GM12878 (cell line): ENCODE results near the gene GTPBP6. TPM values are rescaled to one million over a fixed set of nuclear protein-coding genes. Genes with fewer than 3 reads are reported as not detected.
"Not testable (repeated sequence)": the region's sequence is repeated elsewhere in the genome, so short reads cannot be mapped to it uniquely, and the experiment has no call there.

Experiments used
- ATAC-seq: fragments of 200-7000 bp; cut with Tn5 transposase; 3 replicates; pipeline ENCODE4 v1.9.1; 2020; ENCODE audit warnings: mild to moderate bottlenecking, moderate library complexity
- BruUV-seq: library from RNA; stranded (reverse); fragments of 400-500 nt; replicated peaks from 2 replicates; lab custom pipeline; 2021; lab: Mats Ljungman, UMichigan
- CTCF ChIA-PET: fragments of 300-600 bp; sonication (Branson Sonifier 250); formaldehyde crosslinking; extraction: SDS; loops from one replicate; lab custom pipeline; 2021; ENCODE audit warnings: inconsistent platforms; lab: Yijun Ruan, JAX
- POLR2A ChIA-PET: fragments of 350-600 bp; formaldehyde crosslinking; extraction: SDS; loops from one replicate; lab custom pipeline; 2021; ENCODE audit warnings: inconsistent platforms; lab: Charles Lee
- RAD21 ChIA-PET: fragments of 300-600 bp; sonication (Branson Sonifier 250); formaldehyde crosslinking; loops from one replicate; lab custom pipeline; 2023; ENCODE audit warnings: antibody characterized with exemption; ENCODE audit not compliant: unreplicated experiment; lab: Charles Lee
- SMC1A ChIA-PET: fragments of 300-600 bp; sonication (Branson Sonifier 250); formaldehyde crosslinking; loops from one replicate; lab custom pipeline; 2023; ENCODE audit not compliant: unreplicated experiment, uncharacterized antibody; lab: Charles Lee
- DNase-seq: peaks from one replicate; pipeline ENCODE4 v3.0.0-alpha.2; 2011; ENCODE audit warnings: low read depth, low spot score
- FAIRE-seq: peaks from 3 replicates; lab custom pipeline; 2011; peaks lifted over from hg19 to GRCh38; lab: Jason Lieb, UNC
- H2AFZ ChIP-seq: 2 replicates; pipeline ENCODE4 v1.6.0; 2011; ENCODE audit warnings: low read depth, low read length, control low read depth; ENCODE audit not compliant: control insufficient read depth
- H3K27ac ChIP-seq: 2 replicates; pipeline ENCODE4 v1.5.1; 2011; ENCODE audit warnings: control low read depth; ENCODE audit not compliant: control insufficient read depth, insufficient read depth
- H3K27me3 ChIP-seq, 2 experiments: replicated peaks in 1 of 2; 2 replicates each; pipeline versions ENCODE4 v1.6.0 to v1.6.1; 2011; ENCODE audit warnings: low read length in 1 of 2; ENCODE audit not compliant: control insufficient read depth in 2 of 2, insufficient read depth in 2 of 2
- H3K36me3 ChIP-seq, 2 experiments: 2 replicates each; pipeline ENCODE4 v1.5.1; 2011; ENCODE audit warnings: low read length in 1 of 2; ENCODE audit not compliant: control insufficient read depth in 2 of 2, insufficient read depth in 2 of 2
- H3K4me1 ChIP-seq: 2 replicates; pipeline ENCODE4 v1.6.1; 2011; ENCODE audit warnings: mild to moderate bottlenecking, low read length, moderate library complexity, mixed read lengths; ENCODE audit not compliant: control insufficient read depth, insufficient read depth
- H3K4me2 ChIP-seq: 2 replicates; pipeline ENCODE4 v1.6.0; 2011; ENCODE audit warnings: control low read depth; ENCODE audit not compliant: control insufficient read depth, insufficient read depth
- H3K4me3 ChIP-seq: fragments of 200-600 bp; sonication (generic); 2 replicates; pipeline ENCODE4 v1.5.1; 2016
- H3K79me2 ChIP-seq: 2 replicates; pipeline ENCODE4 v1.6.0; 2011; ENCODE audit warnings: low read length; ENCODE audit not compliant: control insufficient read depth, insufficient read depth
- H3K9ac ChIP-seq: 2 replicates; pipeline ENCODE4 v1.8.0; 2011; ENCODE audit warnings: low read length, control low read depth, mixed read lengths; ENCODE audit not compliant: control insufficient read depth, insufficient read depth
- H3K9me3 ChIP-seq: replicated peaks from 3 replicates; pipeline ENCODE4 v1.5.1; 2011; ENCODE audit warnings: mild to moderate bottlenecking, low read length; ENCODE audit not compliant: control insufficient read depth, insufficient read depth
- H4K20me1 ChIP-seq: 2 replicates; pipeline ENCODE4 v1.6.0; 2011; ENCODE audit not compliant: control insufficient read depth, insufficient read depth
- CEBPB ChIP-seq, 2 experiments: fragments of 150-350 bp in 1 of 2; IDR thresholded peaks; 2 replicates each; pipeline ENCODE4 v1.6.1; 2012 to 2014; ENCODE audit warnings: low read depth in 2 of 2, low read length in 2 of 2, borderline replicate concordance in 1 of 2, inconsistent platforms in 1 of 2
- WGBS: methylation state at CpG from one replicate; pipeline ENCODE4 v1.1.6; 2016; ENCODE audit warnings: low lambda C conversion rate; ENCODE audit not compliant: insufficient replicate concordance, insufficient coverage; ENCODE audit errors: missing lambda C conversion rate; 5-methylcytosine and 5-hydroxymethylcytosine counted together
- in situ Hi-C: fragments of 300-500 bp; cut with MboI; formaldehyde crosslinking; loops from 9 replicates; pipeline ENCODE4 v1.14.3; 2018; ENCODE audit warnings: mixed read lengths
- intact Hi-C: fragments of 100-400 bp; cut with micrococcal nuclease; formaldehyde crosslinking; loops from one replicate; pipeline ENCODE4 v1.14.2; 2022; ENCODE audit not compliant: unreplicated experiment
- polyA plus RNA-seq, 11 experiments: library from polyadenylated mRNA; depleted of rRNA in 4 of 11; unstranded in 6 of 11; stranded (reverse) in 5 of 11; fragments of >200 nt; fragmentation: Nextera tagmentation in 4 of 11; fragmentation: Illumina TruSeq in 1 of 11; extraction: Ambion mirVana in 4 of 11; extraction: Trizol in 1 of 11; gene quantifications; 1 replicate in 1 of 11; 2 replicates in 10 of 11; pipeline versions ENCODE4 v1.2.1 to v1.2.3, GENCODE V29; 2011 to 2016; ENCODE audit warnings: inconsistent platforms in 2 of 11, missing spikeins in 2 of 11, low read depth in 1 of 11
- total RNA-seq, 4 experiments: library from RNA; depleted of rRNA in 3 of 4; stranded (reverse); fragments of >200 nt in 3 of 4; fragmentation: Illumina TruSeq in 1 of 4; extraction: Trizol in 1 of 4; gene quantifications; 2 replicates each; pipeline versions ENCODE4 v1.2.1 to v1.2.3, GENCODE V29; 2013 to 2021

GTPBP6 gene
- total and polyA plus RNA-seq, 10 of the 15 experiments (the other 5 are each of a cell fraction or from before 2014, with no cell fraction given), result 0.31 to 71.0 (median 21.1) TPM

DNA sequence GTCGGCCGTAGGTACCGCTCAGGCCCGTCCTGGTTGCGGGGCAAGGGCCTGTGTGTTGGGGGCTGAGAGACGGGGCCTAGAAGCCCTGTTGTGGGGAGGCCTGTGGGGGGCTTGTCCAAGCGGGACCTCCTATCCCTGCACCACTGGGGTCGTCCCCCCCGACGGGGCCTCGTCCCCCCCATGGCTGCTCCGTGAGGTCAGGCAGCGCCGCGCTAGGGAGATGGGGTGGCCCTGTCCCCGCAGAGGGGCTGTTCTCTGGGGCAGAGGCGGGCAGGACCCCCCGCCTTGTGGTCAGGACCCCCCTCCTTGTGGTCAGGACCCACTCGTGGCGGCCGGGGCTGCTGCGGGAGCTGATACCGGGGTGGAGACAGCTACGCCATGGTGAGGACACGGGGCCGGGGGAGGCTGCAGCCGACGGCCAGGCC lies 12.1 kb upstream of the GTPBP6 start:
- RAD21 ChIA-PET, result no interaction called here
- H3K79me2 ChIP-seq, result no peaks in the 10 kb centered on the region
- no peaks in the 10 kb centered on the region for H3K4me1 ChIP-seq
- SMC1A ChIA-PET, result no interaction called here
- POLR2A ChIA-PET, result no interaction called here
- H4K20me1 ChIP-seq, result no peaks in the 10 kb centered on the region
- H2AFZ ChIP-seq, result no peak overlapping the region
- DNase-seq, result no peak
- H3K4me3 ChIP-seq, result no peak overlapping the region
- no peak overlapping the region for H3K9ac ChIP-seq
- no peaks in the 10 kb centered on the region for H3K36me3 ChIP-seq
- FAIRE-seq, result no peak
- CTCF ChIA-PET, result no interaction called here
- 6% methylated on average over 12 of the region's 28 CpGs for WGBS
- no peak for TF ChIP-seq CEBPB (IDR thresholded peaks at IDR 0.05; ENCODE audit: borderline replicate concordance in 1 of 2, low read depth in 2 of 2, low read length in 2 of 2)
- ATAC-seq, result no peak
- H3K27ac ChIP-seq, result no peak overlapping the region
- no peaks in the 10 kb centered on the region for H3K27me3 ChIP-seq
- H3K4me2 ChIP-seq, result no peak overlapping the region
- no TSS peak for BruUV-seq
- in situ Hi-C loops (no loop called here), intact Hi-C loops (no loop called here)
- no peaks in the 10 kb centered on the region; the same call in 2 of the 3 replicates for H3K9me3 ChIP-seq

DNA sequence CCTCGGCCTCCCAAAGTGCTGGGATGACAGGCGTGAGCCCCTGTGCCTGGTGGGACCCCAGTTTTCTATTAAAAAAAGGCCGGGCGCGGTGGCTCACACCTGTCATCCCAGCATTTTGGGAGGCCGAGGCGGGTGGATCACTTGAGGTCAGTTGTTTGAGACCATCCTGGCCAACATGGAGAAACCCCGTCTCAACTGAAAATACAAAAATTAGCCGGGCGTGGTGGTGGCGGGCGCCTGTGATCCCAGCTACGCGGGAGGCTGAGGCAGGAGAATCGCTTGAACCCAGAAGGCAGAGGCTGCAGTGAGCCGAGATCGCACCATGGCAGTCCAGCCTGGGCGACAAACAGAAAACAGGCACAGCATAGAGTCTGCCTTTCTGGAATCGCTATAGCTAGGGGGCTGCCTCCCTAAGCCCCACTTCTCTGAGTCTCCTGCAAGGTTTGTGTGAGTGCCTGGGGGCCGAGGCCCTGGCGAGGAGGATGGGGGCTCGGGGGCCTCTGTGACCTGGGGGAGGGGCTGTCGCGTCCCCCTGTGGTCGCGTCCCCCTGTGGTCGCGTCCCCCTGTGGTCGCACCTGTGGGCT lies 11.6 kb upstream of the GTPBP6 start:
- H2AFZ ChIP-seq, intact Hi-C loops, SMC1A ChIA-PET, H3K36me3 ChIP-seq, H4K20me1 ChIP-seq, H3K27me3 ChIP-seq, in situ Hi-C loops, H3K27ac ChIP-seq, POLR2A ChIA-PET, ATAC-seq, DNase-seq, FAIRE-seq, RAD21 ChIA-PET, H3K9ac ChIP-seq, BruUV-seq, H3K4me1 ChIP-seq, H3K79me2 ChIP-seq, H3K9me3 ChIP-seq, H3K4me2 ChIP-seq, H3K4me3 ChIP-seq, CTCF ChIA-PET: not testable (repeated sequence)
- 86% methylated on average over 19 of the region's 29 CpGs for WGBS
